ENCODE measurements around the gene ACBD6.
"Not testable (repeated sequence)": the region's sequence is repeated elsewhere in the genome, so short reads cannot be mapped to it uniquely, and the experiment has no call there.

The ACBD6 gene

DNA sequence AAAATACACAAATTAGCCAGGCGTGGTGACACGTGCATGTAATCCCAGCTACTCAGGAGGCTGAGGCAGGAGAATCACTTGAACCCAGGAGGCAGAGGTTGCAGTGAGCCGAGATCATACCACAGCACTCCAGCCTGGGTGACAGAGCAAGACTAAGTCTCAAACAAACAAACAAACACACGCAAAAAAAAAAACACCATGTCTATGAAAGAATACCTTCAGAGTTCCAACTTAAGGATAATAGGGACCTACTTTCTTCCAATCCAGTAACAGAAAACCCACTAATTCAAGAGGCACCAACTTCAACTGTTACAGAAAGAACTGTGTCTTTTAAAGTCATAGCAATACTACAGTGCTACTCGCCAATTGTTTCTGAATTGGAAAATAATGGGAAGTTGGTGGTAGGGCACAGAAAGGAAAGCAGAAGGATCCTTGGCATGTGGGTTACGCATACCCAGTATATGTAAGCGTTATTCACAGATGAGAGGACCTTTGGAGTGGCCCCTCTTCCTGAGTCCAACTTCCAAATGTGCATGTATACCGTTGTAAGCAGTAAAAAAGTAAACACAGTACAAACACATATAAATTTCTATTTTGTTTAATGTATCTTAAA is 87.0 kb downstream of the ACBD6 start:
- DNase-seq (ENCODE audit: low read depth), result no peak

DNA sequence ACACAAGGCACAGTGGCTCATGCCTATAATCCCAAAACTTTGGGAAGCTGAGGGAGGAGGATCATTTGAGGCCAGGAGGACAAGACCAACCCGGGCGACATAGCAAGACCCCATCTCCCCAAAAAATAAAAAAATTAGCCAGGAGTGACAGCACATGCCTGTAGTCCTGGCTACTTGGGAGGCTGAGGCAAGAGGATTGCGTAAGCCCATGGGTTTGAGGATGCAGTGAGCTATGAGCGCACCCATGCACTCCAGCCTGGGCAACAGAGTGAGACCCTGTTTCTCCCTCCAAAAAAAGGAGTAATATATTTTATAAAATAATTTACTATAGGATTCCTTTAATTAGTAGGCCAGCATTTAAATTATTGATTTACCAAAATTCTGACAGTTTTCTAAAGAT is 89.8 kb downstream of the ACBD6 start:
- DNase-seq (ENCODE audit: low read depth), result no peak

DNA sequence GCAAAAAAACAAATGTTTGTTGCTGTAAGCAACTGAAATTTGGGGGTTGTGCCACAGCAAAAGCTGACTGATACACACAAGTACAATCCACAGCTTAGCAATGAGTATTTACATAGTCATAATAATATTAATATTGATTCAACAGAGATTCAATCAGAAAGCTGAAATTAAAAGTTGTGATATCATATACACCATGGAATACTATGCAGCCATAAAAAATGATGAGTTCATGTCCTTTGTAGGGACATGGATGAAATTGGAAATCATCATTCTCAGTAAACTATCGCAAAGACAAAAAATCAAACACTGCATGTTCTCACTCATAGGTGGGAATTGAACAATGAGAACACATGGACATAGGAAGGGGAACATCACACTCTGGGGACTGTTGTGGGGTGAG is 94.2 kb downstream of the ACBD6 start:
- not testable (repeated sequence) for DNase-seq (ENCODE audit: low read depth)

DNA sequence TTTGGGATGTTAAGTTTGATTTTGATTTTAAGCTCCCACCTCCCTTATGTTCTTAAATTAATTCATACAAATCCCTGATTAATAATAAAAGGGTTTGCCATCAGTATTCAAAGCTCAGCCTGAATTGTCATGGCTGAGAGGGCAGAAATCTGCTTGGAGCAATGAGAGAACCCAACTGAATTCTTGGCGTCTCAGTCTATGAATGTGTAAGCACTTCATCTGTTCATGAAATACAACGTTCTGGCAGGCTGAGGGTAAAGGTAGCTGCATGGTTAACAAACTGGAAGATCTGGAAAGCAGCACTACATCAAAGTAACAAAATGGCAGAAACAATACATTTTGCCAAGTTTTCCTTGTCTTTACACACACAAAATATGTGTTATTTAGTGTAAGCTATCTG is 95.3 kb downstream of the ACBD6 start:
- DNase-seq (ENCODE audit: low read depth), result no peak

DNA sequence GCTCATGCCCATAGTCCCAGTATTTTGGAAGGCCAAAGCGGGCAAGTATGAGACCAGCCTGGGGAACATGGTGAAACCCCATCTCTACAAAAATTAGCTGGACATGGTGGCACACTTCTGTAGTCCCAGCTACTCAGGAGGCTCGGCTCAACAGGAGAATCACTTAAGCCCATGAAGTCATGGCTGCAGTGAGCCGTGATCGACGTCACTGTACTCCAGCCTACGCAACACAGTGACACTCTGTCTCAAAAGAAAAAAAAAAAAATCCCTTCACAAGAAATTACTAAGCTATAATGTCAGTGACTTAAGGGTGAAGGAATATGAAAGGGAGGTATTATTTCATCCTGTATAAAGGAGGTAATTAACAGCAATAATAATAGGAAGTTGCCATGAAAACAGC is 99.8 kb downstream of the ACBD6 start:
- no peak for DNase-seq (ENCODE audit: low read depth)

DNA sequence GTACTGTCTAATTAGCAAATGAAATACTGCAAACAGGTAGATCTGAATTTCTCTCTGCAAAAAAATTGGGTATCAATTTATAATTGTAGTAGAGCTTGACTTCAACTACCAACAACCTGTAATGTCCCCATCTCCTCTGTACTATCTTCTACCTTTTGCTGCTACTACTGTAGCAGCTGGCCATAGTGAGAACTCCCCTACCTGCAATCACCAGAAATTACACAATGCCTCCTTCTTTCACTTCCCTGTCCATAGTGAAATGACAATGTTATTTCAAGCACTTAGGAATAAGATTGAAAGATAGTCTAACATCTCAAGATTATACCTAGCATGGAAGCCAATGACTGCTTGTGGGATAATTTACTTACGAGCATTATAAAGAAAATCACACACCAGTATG is 100.4 kb downstream of the ACBD6 start:
- DNase-seq (ENCODE audit: low read depth), result no peak

DNA sequence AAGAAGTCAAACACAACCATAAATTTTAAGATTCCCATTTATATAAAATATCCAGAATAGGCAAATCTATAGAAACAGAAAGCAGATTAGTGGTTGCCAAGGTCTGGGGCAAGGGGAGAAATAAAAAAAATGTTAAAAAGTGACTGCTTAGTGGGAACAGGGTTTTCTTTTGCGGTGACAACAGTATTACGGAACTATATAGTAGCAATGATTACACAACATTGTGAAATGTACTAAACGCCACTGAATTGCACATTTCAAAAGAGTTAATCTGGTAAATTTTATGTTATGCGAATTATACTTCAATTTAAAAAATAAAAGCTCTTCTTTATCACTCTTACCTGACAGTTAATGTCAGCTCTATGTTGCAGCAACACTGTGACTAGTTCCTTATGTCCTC is 105.2 kb downstream of the ACBD6 start:
- DNase-seq (ENCODE audit: low read depth), result no peak

DNA sequence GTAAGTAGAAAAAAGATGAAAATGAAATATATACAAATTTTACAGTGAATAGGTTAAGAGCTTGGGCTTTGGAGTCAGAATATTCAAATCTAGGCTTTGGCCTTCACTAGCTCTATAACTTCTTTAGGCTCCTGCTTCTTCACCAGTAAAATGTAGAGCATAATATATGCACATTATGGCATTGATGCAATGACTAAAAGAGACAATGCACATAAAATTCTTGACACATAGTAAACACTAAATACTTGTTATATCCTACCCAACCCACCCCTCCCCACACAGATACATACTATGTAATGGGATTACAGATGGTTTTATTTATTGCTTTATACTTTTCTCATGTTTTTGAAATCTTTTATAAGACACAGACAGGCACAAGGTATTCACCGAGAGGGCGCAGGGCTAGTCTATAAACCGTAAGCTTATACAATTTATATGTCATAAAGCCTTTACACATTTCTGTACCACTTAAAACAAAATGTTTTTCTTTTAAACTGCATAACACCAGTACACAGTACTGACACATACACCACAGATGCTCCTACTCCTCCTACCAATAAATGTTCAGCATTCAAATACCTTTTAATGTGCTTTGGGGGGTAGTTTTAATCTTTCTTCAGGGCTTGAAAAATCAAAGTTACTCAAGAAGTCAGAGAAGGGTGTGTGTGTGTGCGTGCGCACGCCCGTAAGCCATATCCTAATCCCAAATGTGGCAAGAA is 109.8 kb downstream of the ACBD6 start:
- no peak for DNase-seq (ENCODE audit: low read depth)

DNA sequence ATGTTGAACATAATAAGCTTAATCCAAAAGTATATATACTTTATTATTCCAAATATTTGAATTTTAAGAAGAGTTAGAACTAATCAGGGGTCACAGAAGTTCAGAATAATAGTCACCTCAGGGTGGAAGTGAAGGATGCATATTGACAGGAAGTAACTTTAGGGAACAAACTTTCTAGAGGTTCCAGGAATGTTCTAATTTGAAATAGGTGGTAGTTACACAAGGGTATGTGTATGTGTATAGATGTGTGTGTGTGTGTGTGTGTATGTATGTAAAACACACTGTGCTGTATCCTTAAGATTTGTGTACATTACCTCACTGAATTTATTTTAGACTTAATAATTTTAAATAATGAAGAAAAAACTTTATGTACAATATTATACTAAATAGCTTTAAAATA is 110.4 kb downstream of the ACBD6 start:
- DNase-seq (ENCODE audit: low read depth), result no peak

DNA sequence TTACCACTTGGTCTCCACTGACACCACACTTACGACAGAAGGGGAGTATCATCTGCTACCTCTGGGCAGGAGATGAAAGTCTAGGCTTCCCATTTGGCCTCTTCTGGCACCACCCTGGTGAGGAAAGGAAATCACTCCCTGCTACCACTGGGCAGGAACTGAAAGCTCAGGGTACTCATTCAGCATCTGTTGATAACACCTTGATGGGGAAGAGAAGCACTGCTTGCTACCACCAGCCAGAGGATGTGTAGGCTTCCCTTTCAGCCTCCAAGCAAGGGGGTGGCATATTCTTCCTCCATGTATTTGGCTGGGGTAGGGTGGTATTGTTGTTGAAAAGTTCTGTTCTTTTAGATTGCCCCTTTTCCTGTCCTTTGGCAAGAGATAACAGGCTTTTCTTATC is 115.0 kb downstream of the ACBD6 start:
- DNase-seq (ENCODE audit: low read depth), result no peak

DNA sequence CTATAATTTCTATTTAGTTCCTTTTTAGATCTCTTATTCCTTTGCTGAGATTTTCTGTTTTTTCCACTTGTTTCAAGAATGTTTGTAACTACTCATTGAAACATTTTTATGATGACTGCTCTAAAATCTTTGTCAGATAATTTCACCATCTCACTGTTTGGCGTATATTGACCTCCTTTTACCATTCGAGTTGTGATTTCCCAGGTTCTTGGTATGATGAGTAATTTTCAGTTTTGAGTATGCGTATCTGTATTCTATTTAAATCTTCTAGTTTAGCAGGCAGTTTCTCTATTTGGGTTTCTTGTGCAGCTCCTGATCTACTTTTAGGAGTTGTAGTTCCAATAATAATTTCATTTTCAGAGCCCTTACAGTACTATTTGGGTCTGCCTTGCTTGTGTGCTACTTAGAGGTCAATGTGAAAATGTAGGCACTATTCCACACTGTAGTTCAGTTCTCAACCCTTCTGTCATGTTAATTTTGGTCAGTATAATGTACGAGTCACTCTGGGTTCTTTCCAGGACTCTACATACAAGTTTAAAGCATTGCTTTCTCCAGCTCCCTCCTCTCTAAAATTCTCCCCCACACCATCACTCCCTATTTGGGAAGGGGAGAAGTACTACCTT is 115.5 kb downstream of the ACBD6 start:
- no peak for DNase-seq (ENCODE audit: low read depth)

DNA sequence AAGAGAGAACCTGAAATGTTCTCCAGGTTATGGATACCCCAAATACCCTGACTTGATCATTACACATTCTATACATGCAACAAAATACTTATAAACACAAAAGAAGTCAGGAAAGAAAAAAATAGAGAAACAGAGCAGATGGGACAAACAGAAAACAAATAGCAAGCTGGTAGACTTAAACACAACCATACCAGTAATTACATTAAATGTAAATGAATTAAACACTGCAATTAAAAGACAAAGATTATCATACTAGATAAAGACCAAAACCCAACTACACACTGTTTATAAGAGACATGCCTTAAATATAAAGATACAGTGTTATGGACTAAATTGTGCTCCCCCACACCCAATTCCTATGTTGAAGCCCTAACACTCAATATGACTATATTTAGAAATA is 117.2 kb downstream of the ACBD6 start:
- DNase-seq (ENCODE audit: low read depth), result no peak

DNA sequence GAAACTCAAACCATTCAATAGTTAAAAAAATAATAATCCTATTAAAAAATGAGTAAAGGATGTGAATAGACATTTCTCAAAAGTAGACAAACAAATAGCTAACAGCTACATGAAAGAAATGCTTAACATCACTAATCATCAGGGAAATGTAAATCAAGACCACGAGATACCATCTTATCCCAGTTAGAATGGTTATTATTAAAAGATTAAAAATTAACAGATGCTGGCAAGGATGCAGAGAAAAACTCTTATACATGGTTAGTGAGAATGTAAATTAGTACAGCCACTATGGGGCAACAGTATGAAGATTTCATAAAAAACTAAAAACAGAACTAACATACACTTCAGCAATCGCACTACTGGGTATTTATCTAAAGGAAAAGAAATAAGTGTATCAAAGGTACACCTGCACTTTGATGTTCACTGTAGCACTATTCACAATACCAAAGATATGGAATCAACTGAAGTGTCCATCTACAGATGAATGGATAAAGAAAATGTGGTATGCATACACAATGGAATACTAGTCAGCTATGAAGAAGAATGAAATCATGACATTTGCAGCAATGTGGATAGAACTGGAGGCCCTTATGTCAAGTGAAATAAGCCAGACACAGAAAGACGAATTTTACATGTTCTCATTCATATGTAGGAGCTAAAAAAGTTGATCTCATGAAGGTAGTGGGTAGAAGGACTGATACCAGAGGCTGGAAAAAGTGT is 117.9 kb downstream of the ACBD6 start:
- DNase-seq (ENCODE audit: low read depth), result no peak

DNA sequence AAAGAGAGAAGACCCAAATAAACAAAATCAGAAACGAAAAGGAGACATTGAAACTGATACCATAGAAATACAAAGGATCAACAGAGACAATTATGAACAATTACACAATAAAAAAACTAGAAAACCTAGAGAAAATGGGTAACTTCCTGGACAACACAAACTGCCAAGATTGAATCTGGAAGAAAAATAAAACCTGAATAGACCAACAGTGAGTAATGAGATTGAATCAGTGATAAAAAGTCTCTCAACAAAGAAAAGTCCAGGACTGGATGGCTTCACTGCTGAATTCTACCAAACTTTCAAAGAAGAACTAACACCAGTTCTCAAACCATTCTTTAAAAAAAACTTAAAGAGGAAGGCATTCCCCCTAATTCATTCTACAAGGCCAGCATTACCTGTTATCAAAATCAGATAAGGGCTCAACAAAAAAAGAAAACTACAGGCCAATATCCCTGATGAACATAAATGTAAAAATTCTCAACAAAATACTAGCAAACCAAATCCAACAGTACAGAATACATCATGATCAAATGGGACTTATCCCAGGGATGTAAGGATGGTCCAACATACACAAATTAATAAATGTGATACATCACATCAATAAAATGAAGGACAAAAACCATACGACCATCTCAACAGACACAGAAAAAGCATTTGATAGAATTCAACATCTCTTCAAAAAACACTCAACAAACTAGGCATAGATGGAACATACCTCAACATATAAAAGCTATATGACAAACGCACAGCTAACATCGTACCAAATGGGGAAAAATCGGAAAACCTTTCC is 119.9 kb downstream of the ACBD6 start:
- DNase-seq (ENCODE audit: low read depth), result no peak

DNA sequence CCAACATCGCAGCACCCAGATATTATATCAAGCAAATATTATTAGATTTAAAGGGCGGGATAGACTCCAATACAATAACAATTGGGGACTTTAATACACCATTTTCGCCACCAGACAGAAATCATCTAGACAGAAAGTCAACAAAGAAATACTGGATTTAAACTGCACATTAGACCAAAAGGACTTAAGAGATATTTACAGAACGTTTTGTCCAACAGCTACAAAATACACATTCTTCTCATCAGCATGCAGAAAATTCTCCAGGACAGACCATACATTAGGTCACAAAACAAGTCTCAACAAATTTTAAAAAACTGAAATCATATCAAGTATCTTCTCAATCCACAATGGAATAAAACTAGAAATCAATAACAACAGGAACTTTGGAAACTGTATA is 121.2 kb downstream of the ACBD6 start:
- no peak for DNase-seq (ENCODE audit: low read depth)

DNA sequence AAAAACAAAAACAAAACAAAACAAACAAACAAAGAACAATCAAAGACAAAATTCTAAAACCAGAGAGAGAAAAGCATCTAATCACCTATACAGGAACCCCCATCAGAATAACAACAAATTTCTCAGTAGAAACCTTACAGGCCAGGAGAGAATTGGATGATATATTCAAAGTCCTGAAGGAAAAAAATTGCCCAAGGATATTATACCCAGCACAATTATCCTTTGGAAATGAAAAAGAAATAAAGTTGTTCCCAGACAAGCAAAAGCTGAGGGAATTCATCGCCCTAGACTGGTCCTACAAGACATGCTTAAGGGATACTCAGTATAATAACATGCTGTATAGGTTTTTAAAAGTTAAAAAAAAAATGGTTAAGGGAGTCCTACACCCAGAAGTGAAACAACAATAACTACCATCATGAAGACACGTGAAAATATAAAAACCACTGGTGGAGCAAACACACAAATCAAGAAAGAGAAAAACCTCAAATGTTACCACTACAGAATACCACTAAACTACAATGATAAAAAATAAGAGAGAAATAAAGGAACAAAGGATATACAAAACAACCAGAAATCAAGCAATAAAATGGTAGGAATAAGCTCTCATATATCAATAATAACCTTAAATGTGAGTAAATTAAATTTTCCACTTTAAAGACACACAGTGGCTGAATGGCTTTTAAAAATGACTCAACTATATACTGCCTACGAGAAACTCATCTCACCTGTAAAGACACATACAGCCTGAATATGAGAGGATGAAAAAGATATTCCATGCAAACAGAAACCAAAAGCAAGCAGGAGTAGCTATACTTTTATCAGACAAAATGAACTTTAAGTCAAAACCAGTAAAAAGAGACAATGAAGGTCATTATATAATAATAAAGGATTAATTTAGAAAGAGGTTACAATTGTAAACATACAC is 121.9 kb downstream of the ACBD6 start:
- DNase-seq (ENCODE audit: low read depth), result no peak

DNA sequence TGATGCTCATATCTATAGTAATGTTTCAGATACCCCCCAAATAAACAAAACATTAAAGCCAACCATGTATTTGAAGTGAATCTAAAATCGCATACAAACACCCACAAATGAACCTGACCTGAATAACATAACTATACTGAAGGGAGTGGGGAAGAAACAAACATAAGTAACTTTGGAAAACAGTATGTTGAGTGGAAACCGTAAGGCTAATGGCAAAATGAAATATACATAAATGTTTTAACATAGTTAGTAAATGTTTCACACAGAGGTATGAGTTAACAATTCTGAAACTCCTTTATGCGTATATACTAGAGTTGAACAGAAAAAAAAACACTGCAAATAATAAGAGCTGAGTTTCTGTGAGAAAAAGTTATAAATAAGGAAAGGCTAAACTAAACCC is 125.6 kb downstream of the ACBD6 start:
- no peak for DNase-seq (ENCODE audit: low read depth)

DNA sequence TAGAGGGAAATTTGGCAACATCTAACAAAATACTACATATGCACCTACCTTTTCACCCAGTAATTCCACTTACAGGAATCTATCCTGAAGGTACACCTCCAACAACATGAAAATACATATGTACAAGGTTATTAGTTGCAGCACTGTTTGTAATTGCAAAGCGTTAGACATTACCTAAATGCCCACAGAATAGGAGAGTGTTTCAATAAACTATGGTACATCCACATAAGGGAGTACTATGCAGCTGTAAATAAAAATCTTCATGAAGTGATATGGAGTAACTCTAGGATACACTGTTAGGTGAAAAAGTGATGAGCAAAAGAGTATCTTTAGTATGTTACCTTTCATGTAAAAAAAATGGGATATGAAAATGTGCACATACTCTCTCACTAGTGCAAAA is 126.1 kb downstream of the ACBD6 start:
- no peak for DNase-seq (ENCODE audit: low read depth)

DNA sequence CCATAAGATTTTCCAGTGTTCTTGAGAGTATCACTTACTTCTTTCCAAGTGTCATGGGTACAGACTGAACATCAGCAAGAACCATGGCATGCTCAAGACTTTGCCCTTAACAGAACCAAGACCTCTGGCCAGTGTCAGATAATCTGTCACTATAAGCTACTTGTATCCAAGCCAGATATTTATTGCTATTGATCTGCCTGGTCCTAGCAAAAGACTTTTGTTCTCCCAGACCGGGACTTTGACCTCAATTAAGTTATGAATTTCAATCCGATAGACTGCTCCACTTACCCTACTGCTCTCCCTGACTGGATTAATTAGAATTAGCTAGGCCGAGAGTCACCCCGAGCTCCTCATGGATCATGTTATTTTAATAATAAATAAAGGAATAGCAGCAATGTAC is 129.6 kb downstream of the ACBD6 start:
- no peak for DNase-seq (ENCODE audit: low read depth)

DNA sequence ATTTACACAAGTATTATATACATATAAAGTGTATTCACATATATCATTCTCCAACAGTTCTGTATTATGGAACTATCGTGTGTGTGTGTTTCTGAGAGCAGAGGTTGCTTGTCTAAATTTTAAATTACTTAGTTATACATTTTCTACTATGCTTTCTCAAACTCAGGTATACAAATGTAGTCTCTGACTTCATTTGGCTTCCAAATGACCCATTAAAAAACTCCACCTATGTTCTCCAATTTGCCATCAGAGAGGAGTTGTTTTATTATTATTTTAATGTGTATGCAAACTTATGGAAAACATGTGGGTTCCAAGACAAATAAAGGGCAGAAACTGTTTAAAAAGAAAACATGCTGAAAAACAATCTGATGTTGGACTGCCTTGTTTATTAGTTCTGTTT is 131.8 kb downstream of the ACBD6 start:
- DNase-seq (ENCODE audit: low read depth), result no peak

DNA sequence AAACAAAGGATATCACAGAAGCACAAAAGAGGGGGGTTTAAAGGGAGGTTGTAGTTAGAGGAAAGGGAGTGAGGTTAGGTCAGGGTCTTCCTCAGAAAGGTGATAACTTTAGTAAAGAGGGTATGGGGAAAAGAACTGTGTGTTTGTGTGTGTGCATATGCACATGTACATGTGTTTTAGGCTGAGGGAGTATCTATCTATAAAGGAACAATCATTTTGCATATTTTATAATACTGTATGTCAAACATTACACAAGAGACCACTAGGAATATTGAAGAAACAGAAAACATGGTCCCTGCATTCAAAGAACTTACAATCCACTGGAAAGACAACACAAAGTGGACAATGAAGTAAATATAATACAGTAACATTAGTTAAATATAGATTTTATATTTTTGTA is 132.2 kb downstream of the ACBD6 start:
- no peak for DNase-seq (ENCODE audit: low read depth)

Data from stimulated activated CD8-positive, alpha-beta memory T cell treated with anti-CD3 and anti-CD28 coated beads, Interleukin-12 subunit alpha, Interleukin-12 subunit beta, amount 100 ng/mL, for 4 hours (primary cell).